ENCODE results near the gene SRXN1.
A peak's percentile ranks its signal among the peaks of the same experiment; 100 is the strongest.

- TF ChIP-seq EZH2 (IDR thresholded peaks at IDR 0.05; ENCODE audit: insufficient read depth, low read length) (peak; percentile 63), CTCF (IDR thresholded peaks at IDR 0.05; ENCODE audit: insufficient read depth, low read depth, low read length) (no peak)
These were observed 8.7 kb upstream of the SRXN1 start for GRCh38 chr20:661474-662270.
